Renal cortex interstitium (tissue), 11 donors: ENCODE results near the gene DDX56. TPM values are rescaled to one million over a fixed set of nuclear protein-coding genes. Genes with fewer than 3 reads are reported as not detected.
A peak's percentile ranks its signal among the peaks of the same experiment; 100 is the strongest.

Source experiments
- DNase-seq, 11 donors: peaks; one replicate each; pipeline ENCODE4 v3.0.0-alpha.2; 2013; ENCODE audit warnings: low read depth in 9 of 11, low spot score in 4 of 11; ENCODE audit errors: extremely low read depth in 1 of 11
- polyA plus RNA-seq, 3 donors: library from polyadenylated mRNA; unstranded; fragments of 120-200 nt; gene quantifications; one replicate each; pipeline ENCODE4 v1.2.1, GENCODE V29; 2013; ENCODE audit not compliant: insufficient read length in 3 of 3

DDX56 gene
- polyA plus RNA-seq, 3 donors: 82.6 to 131 (median 91.3) TPM

GRCh38 chr7:44541028-44541869 lies 32.5 kb downstream of the DDX56 start, which contains the start of gene NPC1L1:
TSS of gene NPC1L1 (minus strand) at chr7:44541330. CDS start at chr7:44541259, 71 bp downstream.
- peak in 3 of 11 donors; percentile 6 to 12 (median 12) for DNase-seq

DNA sequence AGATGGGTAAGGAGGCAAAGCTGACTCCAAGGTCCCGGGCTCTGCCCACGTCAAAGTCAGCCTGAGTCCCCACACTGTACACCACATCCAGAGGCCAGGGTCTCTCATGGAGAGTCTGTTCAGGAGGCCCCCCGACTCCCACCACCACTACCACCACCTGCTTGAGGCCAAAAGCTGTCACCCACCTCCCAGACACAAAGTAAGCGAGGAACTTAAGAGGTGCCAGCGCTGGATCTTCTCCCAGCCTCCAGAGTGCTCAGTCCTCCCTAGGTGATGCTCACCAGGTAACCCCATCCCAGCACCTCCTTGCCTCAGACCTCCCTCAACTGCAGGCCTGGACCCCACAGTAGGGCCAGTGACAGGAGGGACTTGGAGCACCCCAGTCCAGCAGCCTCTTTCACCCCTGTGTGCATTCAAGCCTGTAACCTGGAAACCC lies 33.1 kb downstream of the DDX56 start:
- no peak for DNase-seq

- DNase-seq: no peak
These were observed 33.8 kb downstream of the DDX56 start for GRCh38 chr7:44539669-44540506.

GRCh38 chr7:44538798-44539668 lies 34.7 kb downstream of the DDX56 start:
- no peak for DNase-seq

DNA sequence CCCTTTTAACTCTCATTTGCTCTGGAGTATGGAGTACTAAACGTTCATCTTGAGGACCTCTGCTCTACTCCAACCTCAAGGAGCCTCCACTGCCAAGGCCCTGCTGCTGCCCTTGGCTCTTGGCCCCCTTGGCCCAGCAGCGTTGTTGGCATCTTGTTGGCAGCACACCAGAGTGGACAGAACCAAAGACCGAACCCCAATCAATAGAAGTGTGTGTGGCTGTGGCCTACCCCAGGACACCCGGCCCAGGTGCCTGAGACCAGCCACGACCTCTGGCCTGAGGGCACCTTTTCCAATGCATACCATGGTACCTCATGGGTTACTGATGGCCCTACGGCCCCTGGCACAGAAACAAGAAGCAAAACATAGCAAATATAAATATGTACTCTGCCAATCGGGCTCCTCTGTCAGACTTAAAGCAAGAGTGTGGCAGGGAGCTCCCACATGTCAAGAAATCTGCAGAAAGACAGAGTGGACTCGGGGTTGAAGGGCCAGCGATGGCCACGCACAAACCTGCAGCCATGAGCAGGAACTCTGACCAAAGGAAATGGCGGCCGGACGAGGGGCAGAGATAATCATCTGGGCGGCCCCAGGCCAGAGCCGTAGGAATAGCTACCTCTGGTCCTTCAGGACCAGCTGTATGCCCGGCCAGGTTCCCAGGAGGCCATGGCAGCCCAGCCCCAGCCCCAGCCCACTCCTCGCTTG lies 35.5 kb downstream of the DDX56 start:
- no peak for DNase-seq

DNA sequence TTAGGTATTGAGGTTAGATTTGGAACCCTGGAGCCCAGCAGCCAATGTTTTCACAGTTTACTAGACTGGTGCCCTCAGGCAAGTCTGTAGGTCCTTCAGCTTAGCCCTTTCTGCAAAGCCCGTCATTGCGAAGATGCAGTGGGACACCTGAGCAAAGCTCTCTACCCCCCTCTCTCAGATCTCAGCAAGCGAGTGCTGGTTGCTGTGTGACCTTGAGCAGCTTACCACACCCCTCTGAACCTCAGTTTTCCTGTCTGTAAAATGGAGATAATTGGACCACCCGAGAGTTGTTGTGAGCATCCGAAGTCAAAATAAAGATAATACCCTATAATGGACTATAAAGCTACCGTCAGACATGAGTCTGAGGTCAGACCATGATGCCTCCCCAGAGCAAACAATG lies 36.3 kb downstream of the DDX56 start:
- no peak for DNase-seq

- DNase-seq: no peak
These were observed 37.6 kb downstream of the DDX56 start for GRCh38 chr7:44536090-44536489.

DNA sequence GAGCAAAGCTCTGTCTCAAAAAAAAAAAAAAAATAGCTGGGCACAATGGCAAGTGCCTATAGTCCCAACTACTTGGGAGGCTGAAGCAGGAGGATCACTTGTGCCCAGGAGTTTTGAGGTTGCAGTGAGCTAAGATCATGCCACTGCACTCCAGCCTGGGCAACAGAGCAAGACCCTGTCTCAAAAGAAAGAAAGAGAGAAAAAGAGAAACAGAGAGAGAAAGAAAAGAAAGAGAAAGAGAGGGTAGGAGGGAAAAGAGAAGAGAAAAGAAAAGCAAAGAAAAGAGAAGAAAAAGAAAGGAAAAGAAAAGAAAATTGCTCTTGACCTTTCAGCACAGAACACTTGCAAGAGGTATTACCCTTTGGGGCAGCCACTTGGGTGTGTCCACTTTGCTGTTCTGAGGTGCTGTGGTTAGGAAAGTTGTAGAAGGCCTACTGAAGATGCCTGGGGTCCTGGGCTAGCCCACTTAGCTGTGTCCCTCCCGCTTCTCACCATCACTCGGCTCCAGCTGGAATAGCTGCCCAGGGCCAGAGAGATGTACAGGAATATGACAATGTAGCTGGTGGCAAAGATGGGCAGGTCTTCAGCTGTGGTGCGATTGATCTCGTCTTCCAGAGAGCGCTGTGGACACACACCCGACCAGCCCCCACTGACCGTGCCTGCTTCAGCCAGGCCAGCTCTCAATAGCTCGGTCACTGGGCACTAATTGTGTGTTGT lies 38.2 kb downstream of the DDX56 start:
- no peak for DNase-seq

GRCh38 chr7:44534501-44534900 lies 39.2 kb downstream of the DDX56 start:
- peak in 3 of 11 donors; percentile 4 to 7 (median 5) for DNase-seq

- DNase-seq: no peak
These were observed 39.6 kb downstream of the DDX56 start for GRCh38 chr7:44534087-44534486.

DNA sequence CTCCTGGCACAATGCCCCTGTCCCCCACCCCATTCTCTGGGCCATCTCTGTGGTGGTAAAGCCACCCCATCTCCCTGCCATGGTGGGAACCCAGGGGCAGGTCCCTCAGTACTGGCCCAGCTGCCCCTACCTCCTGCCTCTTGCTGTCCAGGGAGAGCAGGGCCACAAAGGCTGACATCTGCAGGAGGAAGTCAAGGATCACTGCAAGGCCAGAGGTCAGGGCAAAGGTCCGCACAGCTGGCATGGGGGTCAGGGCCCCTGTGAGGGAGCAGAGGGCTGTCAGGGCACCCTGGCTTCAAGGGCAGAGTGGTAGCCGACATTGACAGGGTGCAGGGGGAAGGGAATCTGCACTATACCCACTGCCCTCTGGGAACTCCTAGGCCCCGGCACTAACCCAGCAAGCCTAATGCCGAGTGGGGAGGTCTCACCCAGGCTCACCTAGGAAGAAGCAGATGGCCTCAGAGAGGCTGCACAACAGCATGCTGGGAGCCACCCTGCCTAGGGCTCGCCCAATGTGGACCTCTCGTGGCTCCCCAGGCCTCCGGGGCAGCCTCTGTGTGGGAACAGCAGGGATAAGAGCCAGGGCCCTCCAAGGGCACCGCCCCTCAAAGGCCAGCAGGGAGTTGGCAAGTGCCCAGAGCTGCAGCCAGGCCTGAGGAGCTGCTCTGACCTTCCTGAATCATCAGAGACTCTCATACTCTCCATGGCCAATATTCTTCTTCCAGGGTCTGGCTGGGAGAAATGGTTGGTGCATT lies 40.2 kb downstream of the DDX56 start:
- no peak for DNase-seq

- DNase-seq: no peak
These were observed 42.0 kb downstream of the DDX56 start for GRCh38 chr7:44531421-44532380.

DNA sequence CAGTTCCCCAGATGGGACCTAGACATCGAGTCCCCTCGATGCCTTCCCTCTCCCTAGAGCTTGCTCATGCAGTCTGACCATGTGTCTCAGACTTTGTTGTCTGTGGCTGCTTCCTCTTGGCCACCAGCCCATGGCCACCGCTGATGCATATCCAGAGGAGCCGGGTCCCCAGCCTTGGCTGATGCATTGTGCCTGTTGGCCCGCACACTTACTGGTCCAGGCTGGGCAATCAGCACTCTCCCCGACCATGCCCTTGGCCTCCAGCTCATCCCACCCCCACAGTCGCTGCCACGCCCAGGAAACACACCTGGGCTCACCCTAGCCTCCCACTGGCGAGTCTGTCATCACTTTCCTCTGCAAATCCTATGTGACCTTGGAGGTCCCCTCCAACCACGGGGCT lies 42.7 kb downstream of the DDX56 start:
- no peak for DNase-seq

DNA sequence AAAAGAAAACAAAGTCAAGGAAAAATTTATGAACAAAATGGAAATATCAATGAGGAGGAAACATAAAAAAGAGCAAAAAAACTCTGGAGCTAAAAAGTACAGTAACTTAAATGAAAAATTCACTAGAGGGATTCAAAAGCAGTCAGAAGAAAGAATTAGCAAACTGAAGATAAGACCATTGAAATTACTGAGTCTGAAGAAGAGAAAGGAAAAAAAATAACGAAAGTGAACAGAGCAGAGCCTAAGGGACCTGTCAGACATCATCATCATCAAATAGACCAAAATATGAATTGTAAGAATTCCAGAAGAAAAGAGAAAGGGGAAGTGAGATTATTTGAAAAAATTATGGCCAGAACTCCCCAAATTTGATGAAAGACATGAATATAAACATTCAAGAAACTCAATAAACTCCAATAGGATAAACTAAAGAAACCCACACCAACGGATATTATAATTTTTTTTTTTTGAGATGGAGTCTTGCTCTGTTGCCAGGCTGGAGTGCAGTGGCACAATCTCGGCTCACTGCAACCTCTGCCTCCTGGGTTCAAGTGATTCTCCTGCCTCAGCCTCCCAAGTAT lies 48.8 kb downstream of the DDX56 start:
- no peak for DNase-seq

DNA sequence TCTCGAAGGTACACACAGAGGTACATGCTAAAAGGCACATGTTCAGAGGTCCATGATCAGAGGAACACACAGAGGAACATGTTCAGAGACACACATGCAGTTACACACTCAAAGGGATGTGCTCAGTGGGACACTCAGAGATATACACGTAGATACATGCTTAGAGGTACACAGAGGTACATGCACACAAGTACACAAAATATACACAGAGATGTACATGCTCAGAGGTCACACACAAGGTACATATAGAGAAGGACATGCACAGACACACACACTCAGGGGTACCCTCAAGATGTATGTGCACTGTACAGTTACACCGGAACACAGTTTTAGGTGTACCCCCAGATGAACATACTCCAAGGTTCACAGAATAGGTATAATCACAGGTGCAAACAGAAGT lies 51.4 kb downstream of the DDX56 start:
- DNase-seq: no peak
